HUES48 (cell line): Measurements from ENCODE around the gene SBK2.
"Not testable (repeated sequence)": the region's sequence is repeated elsewhere in the genome, so short reads cannot be mapped to it uniquely, and the experiment has no call there.

Experiments
- H3K27ac ChIP-seq: one replicate; pipeline ENCODE4 v1.7.0; 2013; ENCODE audit warnings: low read depth, low read length, inconsistent platforms
- H3K27me3 ChIP-seq: 2 replicates; pipeline ENCODE4 v1.6.1; 2013; ENCODE audit warnings: mild to moderate bottlenecking, low read length; ENCODE audit not compliant: control insufficient read depth, insufficient read depth
- H3K36me3 ChIP-seq: 2 replicates; pipeline ENCODE4 v1.6.1; 2013; ENCODE audit warnings: low read length; ENCODE audit not compliant: control insufficient read depth, insufficient read depth
- H3K4me1 ChIP-seq: 2 replicates; pipeline ENCODE4 v1.6.1; 2013; ENCODE audit warnings: mild to moderate bottlenecking, low read length; ENCODE audit not compliant: control insufficient read depth, insufficient read depth
- H3K4me3 ChIP-seq: 2 replicates; pipeline ENCODE4 v1.5.1; 2013; ENCODE audit warnings: mild to moderate bottlenecking, low read depth, low read length
- H3K9ac ChIP-seq: 2 replicates; pipeline ENCODE4 v1.6.1; 2013; ENCODE audit warnings: mild to moderate bottlenecking, low read depth, low read length, moderate library complexity
- H3K9me3 ChIP-seq: 2 replicates; pipeline ENCODE4 v1.6.1; 2013; ENCODE audit warnings: low read length; ENCODE audit not compliant: control insufficient read depth, insufficient read depth

SBK2 gene

DNA sequence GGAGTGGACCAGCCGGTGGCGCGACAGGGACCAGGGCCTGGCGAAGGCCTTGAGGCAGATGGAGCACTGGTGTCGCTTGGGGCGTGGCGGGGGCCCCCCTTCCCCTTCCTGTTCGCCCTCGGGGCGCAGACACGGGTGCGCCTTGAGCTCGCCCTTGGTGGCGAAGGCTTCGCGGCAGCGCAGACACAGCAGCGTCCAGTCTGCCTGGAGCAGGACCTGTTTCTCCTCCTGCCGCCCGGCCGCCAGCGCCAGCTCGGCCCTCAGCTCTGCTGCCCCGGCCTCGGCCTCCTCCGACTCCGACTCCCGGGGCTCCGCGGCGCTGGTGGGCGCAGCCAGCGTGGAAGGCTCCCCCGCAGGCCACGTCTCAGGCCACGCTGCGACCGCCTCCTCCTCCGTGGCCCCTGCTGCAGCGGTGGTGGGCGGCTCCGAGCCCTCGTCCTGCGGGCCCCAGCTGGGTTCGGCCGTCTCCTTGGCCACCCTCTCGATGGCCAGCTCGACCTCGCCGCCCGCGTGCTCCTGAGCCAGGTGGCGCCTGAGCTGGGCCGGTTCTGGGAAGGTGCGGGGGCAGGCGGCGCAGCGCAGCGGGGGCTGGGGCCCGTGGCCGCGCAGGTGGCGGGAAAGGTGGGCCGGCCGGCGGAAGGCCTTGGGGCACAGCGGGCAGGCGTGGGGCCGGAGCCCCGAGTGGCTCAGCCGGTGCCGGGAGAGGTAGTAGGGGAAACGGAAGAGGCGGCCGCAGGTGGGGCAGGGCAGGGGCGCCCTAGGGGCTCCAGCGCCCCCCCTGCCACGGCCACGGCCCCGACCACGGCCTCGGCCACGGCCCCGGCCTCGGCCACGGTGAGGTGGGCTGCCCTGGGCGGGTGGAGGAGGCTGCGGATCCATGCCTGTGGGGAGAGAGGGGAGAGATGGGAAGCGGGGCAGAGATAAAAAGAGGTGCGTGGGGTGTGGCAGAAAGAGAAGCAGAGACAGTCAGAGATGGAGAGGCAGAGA, 42.1 kb upstream of the SBK2 start:
- Histone ChIP-seq H3K9ac (peak overlapping the region; percentile 61; the same call in 1 of the 2 replicates), H3K4me1 (no peaks in the 10 kb centered on the region; the same call in 1 of the 2 replicates), H3K4me3 (peak overlapping the region; percentile 82), H3K9me3 (no peaks in the 10 kb centered on the region), H3K36me3 (peaks cover 17% of the 10 kb centered on the region), H3K27me3 (no peaks in the 10 kb centered on the region), H3K27ac (no peak overlapping the region)

DNA sequence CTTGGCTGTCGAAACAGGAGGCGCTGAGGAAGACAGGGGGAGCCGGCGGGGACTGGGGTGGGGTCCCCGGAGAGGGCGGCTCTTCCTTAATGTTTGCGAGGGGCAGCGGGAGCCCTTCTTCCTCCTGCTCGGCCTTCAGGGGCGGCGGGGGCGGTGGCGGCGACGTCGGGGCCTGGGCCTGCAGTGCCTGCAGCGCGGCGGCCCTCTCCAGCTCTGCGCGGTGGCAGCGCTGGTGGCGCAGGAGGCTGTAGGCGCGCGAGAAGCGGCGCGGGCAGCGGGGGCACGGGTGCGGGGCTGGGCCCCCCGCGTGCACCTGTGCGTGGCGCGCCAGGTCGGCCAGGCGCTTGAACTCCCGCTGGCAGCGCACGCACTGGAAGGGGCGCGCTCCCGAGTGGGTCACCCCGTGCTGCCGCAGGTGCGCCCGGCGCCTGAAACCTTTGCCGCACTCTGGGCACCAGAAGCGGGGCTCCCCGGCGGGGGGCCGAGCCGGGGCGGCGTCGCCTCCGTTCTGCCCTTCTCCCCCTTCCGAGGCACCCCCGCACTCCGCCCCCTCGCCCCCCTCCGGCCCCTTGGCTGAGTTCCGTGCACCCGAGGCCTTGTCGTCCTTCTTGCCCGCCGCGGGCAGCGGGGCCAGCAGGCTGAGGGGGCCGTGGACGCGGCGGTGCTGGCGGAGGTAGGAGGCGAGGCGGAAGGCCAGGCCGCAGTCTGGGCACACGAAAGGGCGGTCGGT, 41.3 kb upstream of the SBK2 start:
- no peak overlapping the region for H3K4me3 ChIP-seq
- H3K9ac ChIP-seq = no peak overlapping the region
- H3K4me1 ChIP-seq = no peaks in the 10 kb centered on the region; the same call in 1 of the 2 replicates

GRCh38 chr19:55576746-55577145, 39.8 kb upstream of the SBK2 start:
- Histone ChIP-seq H3K9me3 (no peaks in the 10 kb centered on the region), H3K9ac (no peak overlapping the region), H3K27me3 (no peaks in the 10 kb centered on the region), H3K36me3 (peaks cover 17% of the 10 kb centered on the region), H3K4me3 (no peak overlapping the region), H3K4me1 (no peaks in the 10 kb centered on the region; the same call in 1 of the 2 replicates), H3K27ac (no peak overlapping the region)

More for the DNA sequence above, 41.3 kb upstream of the SBK2 start:
- Histone ChIP-seq H3K9me3 (no peaks in the 10 kb centered on the region), H3K27ac (no peak overlapping the region), H3K27me3 (no peaks in the 10 kb centered on the region), H3K36me3 (peaks cover 17% of the 10 kb centered on the region)

- not testable (repeated sequence) for H3K4me3 ChIP-seq, H3K9me3 ChIP-seq, H3K27me3 ChIP-seq, H3K27ac ChIP-seq, H3K4me1 ChIP-seq, H3K9ac ChIP-seq
- H3K36me3 ChIP-seq = peaks cover 17% of the 10 kb centered on the region
Measured at GRCh38 chr19:55573929-55574328, 37.0 kb upstream of the SBK2 start.

GRCh38 chr19:55569477-55569876, 32.5 kb upstream of the SBK2 start:
- H3K9me3 ChIP-seq, H3K27me3 ChIP-seq, H3K4me3 ChIP-seq, H3K9ac ChIP-seq, H3K27ac ChIP-seq, H3K36me3 ChIP-seq, H3K4me1 ChIP-seq: not testable (repeated sequence)

- H3K4me1 ChIP-seq = no peaks in the 10 kb centered on the region
- H3K4me3 ChIP-seq = no peak overlapping the region
- H3K9me3 ChIP-seq = no peaks in the 10 kb centered on the region
- no peaks in the 10 kb centered on the region; the same call in 1 of the 2 replicates for H3K27me3 ChIP-seq
- no peaks in the 10 kb centered on the region for H3K36me3 ChIP-seq
- H3K27ac ChIP-seq = no peak overlapping the region
- H3K9ac ChIP-seq = no peak overlapping the region
Measured at GRCh38 chr19:55567708-55568328, 30.9 kb upstream of the SBK2 start.

DNA sequence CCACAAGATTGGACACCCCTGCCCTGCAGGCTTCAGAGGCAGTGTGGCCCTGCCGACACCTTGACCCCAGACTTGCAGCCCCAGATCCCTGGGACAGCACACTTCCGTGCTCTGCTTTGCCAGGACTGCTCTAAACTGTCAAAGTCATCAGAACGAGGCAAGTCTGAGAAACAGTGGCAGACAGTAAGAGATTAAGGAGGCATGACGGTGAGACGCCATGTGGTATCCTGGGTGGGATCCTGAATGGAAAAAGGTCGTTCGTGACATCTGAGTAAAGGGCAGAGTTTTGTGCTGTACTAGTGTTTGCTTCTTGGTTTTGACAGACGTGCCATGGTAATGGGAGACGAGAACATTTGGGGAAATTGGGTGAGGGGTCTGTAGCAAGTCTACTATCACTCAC, 29.9 kb upstream of the SBK2 start:
- H3K36me3 ChIP-seq = no peaks in the 10 kb centered on the region
- H3K9me3 ChIP-seq = no peaks in the 10 kb centered on the region
- no peak overlapping the region for H3K9ac ChIP-seq
- no peak overlapping the region for H3K27ac ChIP-seq
- no peak overlapping the region for H3K4me3 ChIP-seq
- H3K27me3 ChIP-seq = no peaks in the 10 kb centered on the region; the same call in 1 of the 2 replicates
- no peaks in the 10 kb centered on the region for H3K4me1 ChIP-seq

DNA sequence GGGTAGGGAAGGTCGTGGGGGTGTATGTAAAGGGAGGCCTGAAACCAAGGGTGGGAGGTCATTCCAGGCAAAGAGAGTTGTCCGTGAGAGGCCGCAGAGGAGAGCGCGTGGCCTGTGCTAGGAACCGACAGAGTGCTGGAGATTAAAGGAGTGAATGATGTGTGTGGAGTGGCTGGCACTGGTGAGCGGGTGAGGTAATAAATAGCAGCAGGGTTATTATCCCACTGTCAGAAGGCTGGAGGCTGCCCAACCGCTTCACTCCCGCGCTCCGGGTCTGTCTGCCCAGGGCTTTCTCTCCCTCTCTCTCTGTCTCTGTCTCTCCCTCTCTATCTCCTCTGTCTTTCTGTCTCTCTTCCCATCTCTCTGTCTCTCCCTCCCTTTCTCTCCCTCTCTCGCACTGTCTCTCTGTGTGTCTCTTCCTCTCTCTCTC, 26.3 kb upstream of the SBK2 start:
- H3K36me3 ChIP-seq = no peaks in the 10 kb centered on the region
- no peaks in the 10 kb centered on the region for H3K9me3 ChIP-seq
- H3K4me1 ChIP-seq = no peaks in the 10 kb centered on the region
- no peak overlapping the region for H3K4me3 ChIP-seq
- no peak overlapping the region for H3K9ac ChIP-seq
- H3K27me3 ChIP-seq = no peaks in the 10 kb centered on the region; the same call in 1 of the 2 replicates
- H3K27ac ChIP-seq = no peak overlapping the region

DNA sequence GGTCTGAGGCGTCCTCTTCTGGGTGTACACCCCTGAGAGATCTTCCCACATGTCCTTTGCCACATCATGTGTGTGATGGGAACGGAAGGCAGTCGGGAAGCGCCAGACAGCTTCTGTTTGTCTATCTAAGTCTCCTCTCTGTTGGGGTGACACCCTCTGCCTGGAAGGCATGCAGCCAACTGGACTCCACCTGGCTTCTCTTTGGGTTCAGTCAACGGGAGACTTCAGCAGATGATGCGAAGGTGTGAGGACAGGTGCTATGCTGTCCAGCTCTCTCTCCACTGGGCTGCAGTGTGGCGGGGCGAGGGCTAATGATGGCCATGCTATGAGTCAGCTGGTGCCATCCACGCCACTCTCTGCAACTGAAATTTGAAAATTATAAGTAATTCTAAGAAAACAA, 22.8 kb upstream of the SBK2 start:
- Histone ChIP-seq H3K36me3 (no peaks in the 10 kb centered on the region), H3K4me3 (no peak overlapping the region), H3K27me3 (no peaks in the 10 kb centered on the region), H3K9ac (no peak overlapping the region), H3K9me3 (no peaks in the 10 kb centered on the region), H3K4me1 (no peaks in the 10 kb centered on the region), H3K27ac (no peak overlapping the region)

GRCh38 chr19:55554741-55555152, 17.8 kb upstream of the SBK2 start:
- Histone ChIP-seq H3K4me3 (no peak overlapping the region), H3K4me1 (peaks cover 18% of the 10 kb centered on the region), H3K27ac (no peak overlapping the region), H3K9ac (no peak overlapping the region), H3K27me3 (no peaks in the 10 kb centered on the region), H3K36me3 (no peaks in the 10 kb centered on the region), H3K9me3 (no peaks in the 10 kb centered on the region)
